Memory B cell (primary cell): ENCODE data around the gene DLK1.

Experiments
- ATAC-seq: fragments of 150-1000 bp; cut with Tn5 transposase; 2 replicates; pipeline ENCODE4 v1.10.0; 2021; ENCODE audit warnings: low read depth, mild to moderate bottlenecking, moderate library complexity
- DNase-seq, 2 donors: peaks; one replicate each; pipeline ENCODE4 v3.0.0; 2022; ENCODE audit warnings: low spot score in 2 of 2
- H3K27ac Mint-ChIP-seq: one replicate; pipeline ENCODE4 v1.8.0; 2022; ENCODE audit warnings: mild to moderate bottlenecking, moderate library complexity, mixed read lengths
- H3K27me3 Mint-ChIP-seq: one replicate; pipeline ENCODE4 v1.8.0; 2022; ENCODE audit warnings: mixed read lengths
- H3K36me3 Mint-ChIP-seq: one replicate; pipeline ENCODE4 v1.8.0; 2022; ENCODE audit warnings: mild to moderate bottlenecking, mixed read lengths
- H3K4me1 Mint-ChIP-seq: one replicate; pipeline ENCODE4 v1.8.0; 2022; ENCODE audit warnings: mixed read lengths
- H3K4me3 Mint-ChIP-seq: one replicate; pipeline ENCODE4 v1.8.0; 2022; ENCODE audit warnings: mild to moderate bottlenecking, moderate library complexity, mixed read lengths
- H3K9me3 Mint-ChIP-seq: one replicate; pipeline ENCODE4 v1.8.0; 2022; ENCODE audit warnings: mixed read lengths

The DLK1 gene

DNA sequence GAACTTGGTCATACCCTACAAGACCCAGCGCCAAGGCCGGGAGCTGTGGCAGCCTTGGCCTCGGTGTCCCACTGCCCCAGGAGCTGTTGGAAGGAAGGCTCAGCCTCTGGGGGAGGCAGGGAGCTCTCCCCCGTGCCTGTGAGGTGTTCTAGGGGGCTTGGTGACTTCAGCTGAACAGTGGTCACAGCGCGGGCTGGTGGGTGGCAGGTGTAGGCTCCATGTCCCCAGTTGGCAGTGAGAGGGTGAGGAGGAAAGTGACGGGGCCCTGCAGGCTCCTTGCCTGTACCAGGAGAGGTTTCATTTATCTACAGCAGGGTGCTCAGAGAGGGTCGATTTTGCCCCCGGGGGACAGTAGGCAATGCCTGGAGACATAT lies 47.5 kb downstream of the DLK1 start:
- ATAC-seq: no peak
- no peak for DNase-seq
- no peaks in the 10 kb centered on the region for H3K9me3 Mint-ChIP-seq
- H3K4me1 Mint-ChIP-seq: no peaks in the 10 kb centered on the region
- H3K36me3 Mint-ChIP-seq: no peaks in the 10 kb centered on the region
- H3K27me3 Mint-ChIP-seq: peaks cover 6% of the 10 kb centered on the region
- no peak overlapping the region for H3K4me3 Mint-ChIP-seq
- H3K27ac Mint-ChIP-seq: no peak overlapping the region

- Mint-ChIP-seq H3K36me3 (no peaks in the 10 kb centered on the region), H3K9me3 (no peaks in the 10 kb centered on the region), H3K27me3 (peaks cover 4% of the 10 kb centered on the region), H3K27ac (no peak overlapping the region), H3K4me1 (no peaks in the 10 kb centered on the region), H3K4me3 (no peak overlapping the region)
- DNase-seq: no peak
- ATAC-seq: no peak
Observed at GRCh38 chr14:100775351-100775830, 48.7 kb downstream of the DLK1 start.

DNA sequence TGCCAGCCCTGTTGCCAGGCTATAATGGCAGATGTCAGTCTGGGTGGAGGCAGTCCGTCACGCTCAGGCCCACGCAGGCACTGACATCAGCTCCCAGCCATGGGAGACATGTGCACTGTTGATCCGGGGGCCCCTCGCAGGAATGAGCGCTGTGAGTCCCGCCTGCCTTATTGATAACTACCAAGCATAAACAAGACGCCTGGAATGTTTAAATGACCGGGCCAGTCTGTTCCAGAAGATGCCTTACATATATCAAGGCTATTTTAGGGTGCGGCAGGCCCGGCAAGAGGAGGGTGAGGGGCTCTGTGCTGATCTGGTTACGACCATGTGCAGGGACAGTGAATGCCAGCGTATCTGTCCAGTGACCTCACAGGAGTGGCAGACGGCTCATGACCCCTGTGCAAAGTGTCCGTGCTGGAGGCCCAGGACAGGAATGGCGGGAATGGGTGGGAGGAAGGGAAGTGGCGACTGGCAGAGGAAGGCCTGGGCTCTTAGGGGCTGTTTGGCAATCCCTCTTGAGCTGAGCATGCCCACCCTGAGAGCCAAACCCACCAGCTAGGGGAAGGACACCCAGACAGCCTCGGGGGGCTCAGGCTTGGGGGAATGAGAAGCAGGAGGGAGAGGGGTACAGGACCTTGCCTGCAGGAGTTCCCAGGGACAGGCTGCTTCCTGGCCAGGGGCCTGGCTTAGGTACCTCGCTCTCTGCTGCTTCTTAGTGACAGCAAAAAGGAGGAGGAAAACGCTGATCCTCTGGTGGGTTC lies 49.3 kb downstream of the DLK1 start:
- no peak overlapping the region for H3K27ac Mint-ChIP-seq
- H3K4me1 Mint-ChIP-seq: no peaks in the 10 kb centered on the region
- no peak overlapping the region for H3K4me3 Mint-ChIP-seq
- H3K9me3 Mint-ChIP-seq: no peaks in the 10 kb centered on the region
- ATAC-seq (no peak), DNase-seq (no peak)
- peaks cover 4% of the 10 kb centered on the region for H3K27me3 Mint-ChIP-seq
- H3K36me3 Mint-ChIP-seq: no peaks in the 10 kb centered on the region

GRCh38 chr14:100776681-100777365 lies 50.1 kb downstream of the DLK1 start:
- H3K4me3 Mint-ChIP-seq: no peak overlapping the region
- no peaks in the 10 kb centered on the region for H3K4me1 Mint-ChIP-seq
- DNase-seq (no peak), ATAC-seq (no peak)
- no peaks in the 10 kb centered on the region for H3K36me3 Mint-ChIP-seq
- H3K27ac Mint-ChIP-seq: no peak overlapping the region
- peaks cover 4% of the 10 kb centered on the region for H3K27me3 Mint-ChIP-seq
- no peaks in the 10 kb centered on the region for H3K9me3 Mint-ChIP-seq

- Mint-ChIP-seq H3K4me3 (no peak overlapping the region), H3K4me1 (no peaks in the 10 kb centered on the region), H3K27ac (no peak overlapping the region), H3K36me3 (no peaks in the 10 kb centered on the region), H3K9me3 (no peaks in the 10 kb centered on the region), H3K27me3 (peaks cover 4% of the 10 kb centered on the region)
- ATAC-seq (no peak), DNase-seq (no peak)
Observed at GRCh38 chr14:100777366-100777817, 50.7 kb downstream of the DLK1 start.

DNA sequence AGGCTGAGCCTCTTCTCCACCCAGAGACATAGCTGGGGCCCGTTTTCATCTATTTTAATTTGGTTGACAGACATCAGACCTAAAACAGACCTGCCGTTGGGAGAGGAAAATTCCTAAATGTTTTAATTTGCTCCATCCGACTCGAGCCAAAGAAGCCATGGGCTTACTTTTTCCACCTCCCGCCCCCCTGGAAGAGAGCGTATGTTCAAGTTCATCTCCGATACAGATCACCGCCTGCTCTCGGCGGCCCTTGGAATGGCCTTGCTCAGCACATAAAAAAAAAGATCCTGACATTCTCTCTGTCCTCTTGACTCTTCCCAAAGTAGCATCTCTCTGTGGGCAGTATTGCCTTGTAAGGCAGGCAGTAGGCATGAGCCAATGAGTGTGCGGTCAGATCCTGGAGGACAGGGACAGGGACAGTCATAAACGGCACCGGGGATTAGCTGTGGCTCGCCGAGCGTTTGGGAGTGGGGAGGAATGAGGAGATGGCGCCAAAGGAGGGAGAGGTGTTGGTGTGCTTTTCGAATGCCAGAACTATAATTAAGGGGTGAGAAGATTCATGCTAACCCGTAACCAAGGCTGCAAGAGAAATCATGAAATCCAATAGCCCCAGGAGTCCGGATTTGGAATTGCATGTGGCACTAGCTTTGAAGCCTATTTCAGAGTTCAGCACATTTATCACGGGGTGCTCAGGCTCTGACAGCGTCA lies 51.3 kb downstream of the DLK1 start:
- Mint-ChIP-seq H3K4me3 (no peak overlapping the region), H3K36me3 (no peaks in the 10 kb centered on the region), H3K4me1 (no peaks in the 10 kb centered on the region), H3K27ac (no peak overlapping the region), H3K9me3 (no peaks in the 10 kb centered on the region), H3K27me3 (peaks cover 6% of the 10 kb centered on the region)
- no peak for DNase-seq
- ATAC-seq: no peak

DNA sequence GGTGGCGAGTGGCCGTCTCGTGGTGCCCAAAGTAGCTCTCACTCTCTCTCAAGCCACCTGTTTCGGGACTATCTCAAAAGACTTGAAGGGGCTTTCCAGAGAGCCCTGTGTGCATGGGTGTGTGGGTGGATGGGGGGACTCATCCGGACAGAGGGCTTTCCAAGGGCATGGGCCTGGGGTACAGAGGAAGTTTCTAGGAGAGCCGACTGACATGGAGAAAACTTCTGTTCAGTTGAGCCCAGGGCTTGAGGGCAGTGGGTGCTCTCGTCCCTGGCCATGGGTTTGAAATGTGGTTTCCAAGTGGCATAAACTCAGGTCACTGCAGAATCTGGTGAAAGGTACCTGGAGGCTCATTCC lies 51.8 kb downstream of the DLK1 start:
- ATAC-seq (no peak), DNase-seq (no peak)
- no peaks in the 10 kb centered on the region for H3K36me3 Mint-ChIP-seq
- no peak overlapping the region for H3K4me3 Mint-ChIP-seq
- no peak overlapping the region for H3K27ac Mint-ChIP-seq
- H3K4me1 Mint-ChIP-seq: no peaks in the 10 kb centered on the region
- peaks cover 6% of the 10 kb centered on the region for H3K27me3 Mint-ChIP-seq
- no peaks in the 10 kb centered on the region for H3K9me3 Mint-ChIP-seq

DNA sequence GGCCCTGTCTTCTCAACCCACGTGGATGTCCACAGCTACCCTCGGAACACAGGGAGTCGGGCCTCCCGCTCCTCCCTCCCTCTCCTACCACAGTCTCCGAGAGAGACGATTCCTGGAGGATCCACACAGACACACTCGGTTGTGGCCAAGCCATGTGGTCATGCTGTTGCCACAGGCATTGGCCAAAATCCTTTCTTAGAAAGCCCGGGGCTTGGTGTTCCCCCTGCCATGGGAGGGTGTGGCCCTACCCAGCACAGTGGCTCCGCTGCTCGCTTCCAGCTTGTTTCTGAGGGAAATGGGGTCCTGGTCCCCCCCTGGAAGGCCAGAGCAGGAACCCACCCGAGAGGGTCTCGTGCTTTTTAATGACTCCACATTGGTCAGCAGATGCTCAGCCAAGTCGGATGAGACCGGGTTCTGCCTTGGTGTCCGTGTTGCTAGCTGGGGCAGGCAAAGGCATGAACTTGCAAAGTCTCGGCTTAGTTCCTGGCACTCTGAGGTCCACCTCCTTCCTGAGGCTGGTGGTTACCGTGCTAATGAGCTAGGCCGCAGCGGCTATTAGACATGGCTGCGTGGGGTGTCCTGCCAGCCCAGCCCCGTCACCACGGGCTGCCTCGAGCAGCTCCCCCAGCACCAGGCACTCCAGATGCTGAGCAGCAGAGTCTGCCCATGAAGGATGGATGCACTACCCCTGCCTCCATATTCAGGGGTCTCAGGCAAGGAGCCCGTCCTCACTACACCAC lies 52.4 kb downstream of the DLK1 start:
- H3K4me1 Mint-ChIP-seq: no peaks in the 10 kb centered on the region
- H3K36me3 Mint-ChIP-seq: no peaks in the 10 kb centered on the region
- H3K27ac Mint-ChIP-seq: no peak overlapping the region
- ATAC-seq (no peak), DNase-seq (no peak)
- no peaks in the 10 kb centered on the region for H3K9me3 Mint-ChIP-seq
- no peak overlapping the region for H3K4me3 Mint-ChIP-seq
- H3K27me3 Mint-ChIP-seq: peaks cover 5% of the 10 kb centered on the region

DNA sequence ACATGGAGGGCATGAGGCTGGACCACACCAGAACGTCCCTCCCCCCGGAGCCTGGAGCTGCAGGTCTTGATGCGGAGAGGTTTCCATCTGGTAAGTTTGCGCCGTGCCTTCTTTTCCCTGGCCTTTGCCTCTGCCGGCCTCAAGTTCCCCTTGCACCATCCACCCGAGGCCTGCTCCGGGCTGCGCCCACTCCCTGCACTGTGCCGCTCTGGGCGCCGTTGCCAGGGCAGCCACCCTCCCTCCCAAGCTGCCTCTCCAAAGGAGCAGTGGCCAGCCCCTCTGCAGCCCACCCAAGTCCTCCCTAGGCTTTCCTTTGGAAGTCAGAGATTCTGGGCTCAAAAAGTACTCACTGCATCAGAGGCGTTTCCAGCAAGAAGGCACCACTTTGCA lies 53.0 kb downstream of the DLK1 start:
- no peak overlapping the region for H3K27ac Mint-ChIP-seq
- H3K4me3 Mint-ChIP-seq: no peak overlapping the region
- no peaks in the 10 kb centered on the region for H3K36me3 Mint-ChIP-seq
- no peaks in the 10 kb centered on the region for H3K4me1 Mint-ChIP-seq
- H3K27me3 Mint-ChIP-seq: peaks cover 5% of the 10 kb centered on the region
- H3K9me3 Mint-ChIP-seq: no peaks in the 10 kb centered on the region
- DNase-seq (no peak), ATAC-seq (no peak)

GRCh38 chr14:100780246-100780645 lies 53.6 kb downstream of the DLK1 start:
- no peaks in the 10 kb centered on the region for H3K36me3 Mint-ChIP-seq
- H3K9me3 Mint-ChIP-seq: peaks cover under 1% of the 10 kb centered on the region
- ATAC-seq (no peak), DNase-seq (no peak)
- no peak overlapping the region for H3K27ac Mint-ChIP-seq
- H3K4me3 Mint-ChIP-seq: no peak overlapping the region
- peaks cover 5% of the 10 kb centered on the region for H3K27me3 Mint-ChIP-seq
- no peaks in the 10 kb centered on the region for H3K4me1 Mint-ChIP-seq

DNA sequence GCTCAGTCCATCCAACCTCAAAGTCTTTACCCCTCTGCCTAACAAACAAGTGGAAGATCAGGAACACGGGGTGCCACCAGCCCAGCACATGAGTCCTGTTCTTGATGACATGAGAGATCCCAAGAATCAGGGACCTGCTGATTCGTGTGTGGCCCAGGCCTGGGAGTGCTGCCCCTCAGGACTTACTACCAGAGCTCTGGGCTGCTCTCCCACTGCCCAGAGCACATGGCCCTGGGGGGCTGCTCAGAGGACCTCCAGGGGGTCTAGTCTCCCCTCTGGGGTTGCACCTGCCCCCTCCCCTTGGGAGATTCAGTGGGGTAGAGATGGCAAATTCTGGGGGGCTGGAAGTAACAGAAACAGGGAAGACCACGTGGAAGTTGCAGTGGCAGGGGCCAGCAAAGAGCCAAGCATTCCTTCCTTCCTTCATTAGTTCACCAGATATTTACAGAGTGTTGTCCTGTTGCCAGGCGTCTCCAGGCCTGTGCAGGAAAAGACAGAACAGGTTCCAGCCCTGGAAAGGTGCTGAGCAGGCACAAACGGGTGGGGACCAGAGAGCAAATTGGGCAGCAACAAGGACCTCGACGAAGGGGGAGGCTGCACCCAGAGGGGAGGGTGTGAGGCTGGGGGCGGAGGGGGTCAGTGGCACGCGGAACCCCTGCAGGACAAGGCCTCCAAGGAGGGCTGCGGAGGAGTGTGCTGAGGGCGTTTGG lies 54.1 kb downstream of the DLK1 start:
- no peaks in the 10 kb centered on the region for H3K36me3 Mint-ChIP-seq
- ATAC-seq: no peak
- no peak for DNase-seq
- peaks cover 6% of the 10 kb centered on the region for H3K27me3 Mint-ChIP-seq
- H3K4me3 Mint-ChIP-seq: no peak overlapping the region
- H3K9me3 Mint-ChIP-seq: peaks cover 2% of the 10 kb centered on the region
- H3K27ac Mint-ChIP-seq: no peak overlapping the region
- no peaks in the 10 kb centered on the region for H3K4me1 Mint-ChIP-seq

GRCh38 chr14:100781952-100782351 lies 55.3 kb downstream of the DLK1 start:
- Mint-ChIP-seq H3K27me3 (peaks cover 6% of the 10 kb centered on the region), H3K36me3 (no peaks in the 10 kb centered on the region), H3K4me3 (no peak overlapping the region), H3K4me1 (no peaks in the 10 kb centered on the region), H3K27ac (no peak overlapping the region), H3K9me3 (peaks cover 2% of the 10 kb centered on the region)
- ATAC-seq (no peak), DNase-seq (no peak)

- no peaks in the 10 kb centered on the region for H3K4me1 Mint-ChIP-seq
- H3K27me3 Mint-ChIP-seq: peaks cover 6% of the 10 kb centered on the region
- ATAC-seq: no peak
- H3K4me3 Mint-ChIP-seq: no peak overlapping the region
- no peak overlapping the region for H3K27ac Mint-ChIP-seq
- H3K9me3 Mint-ChIP-seq: peaks cover 2% of the 10 kb centered on the region
- no peaks in the 10 kb centered on the region for H3K36me3 Mint-ChIP-seq
- DNase-seq: no peak
Observed at GRCh38 chr14:100782516-100783320, 56.0 kb downstream of the DLK1 start.
